OCI-LY3 (cell line): Measurements from ENCODE around the gene RPL3.

ENCODE experiments used
- CTCF ChIP-seq: fragments of 200-600, 300-600 bp; sonication (generic); IDR thresholded peaks from 2 replicates; pipeline ENCODE4 v1.5.1; 2014; ENCODE audit warnings: antibody characterized with exemption, low read length, low read depth
- EZH2phosphoT487 ChIP-seq: fragments of 200-600 bp; shearing (Covaris generic); IDR thresholded peaks from 2 replicates; pipeline ENCODE4 v1.6.1; 2018; ENCODE audit warnings: antibody characterized with exemption, mixed run types, low read depth

DNA sequence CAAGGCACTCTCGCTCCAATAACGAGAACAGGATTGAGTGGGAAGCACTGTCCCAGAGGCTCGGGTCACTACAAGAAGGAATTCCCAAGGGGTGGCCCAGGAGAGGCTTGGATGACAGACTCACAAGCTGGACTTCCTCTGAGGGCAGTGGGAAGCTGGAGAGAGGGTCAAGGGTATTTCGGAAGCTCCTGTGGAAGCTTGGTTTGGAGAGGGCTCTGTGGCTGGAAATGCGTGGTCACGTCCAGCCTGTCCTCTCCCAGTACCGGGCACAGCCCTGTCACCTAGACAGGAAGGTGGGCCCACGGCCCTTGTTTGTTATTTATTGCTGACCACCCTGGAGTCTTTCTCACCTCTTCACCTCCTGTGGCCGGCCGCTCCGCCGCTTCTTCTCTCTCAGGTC lies 35.7 kb upstream of the RPL3 start:
- TF ChIP-seq CTCF (no peak), EZH2phosphoT487 (no peak)
